D721Med (cell line): ENCODE results near the gene TEX9.

ENCODE experiments used
- DNase-seq: peaks from one replicate; pipeline ENCODE4 v3.0.0; 2011; ENCODE audit warnings: low spot score; ENCODE audit not compliant: insufficient read length
- FAIRE-seq: peaks from 2 replicates; lab custom pipeline; 2011; peaks lifted over from hg19 to GRCh38; lab: Jason Lieb, UNC
- CTCF ChIP-seq: IDR thresholded peaks from 2 replicates; pipeline ENCODE4 v1.5.1; 2012; ENCODE audit warnings: mild to moderate bottlenecking, control low read depth; ENCODE audit not compliant: insufficient read depth; ENCODE audit errors: missing control alignments

Gene TEX9

DNA sequence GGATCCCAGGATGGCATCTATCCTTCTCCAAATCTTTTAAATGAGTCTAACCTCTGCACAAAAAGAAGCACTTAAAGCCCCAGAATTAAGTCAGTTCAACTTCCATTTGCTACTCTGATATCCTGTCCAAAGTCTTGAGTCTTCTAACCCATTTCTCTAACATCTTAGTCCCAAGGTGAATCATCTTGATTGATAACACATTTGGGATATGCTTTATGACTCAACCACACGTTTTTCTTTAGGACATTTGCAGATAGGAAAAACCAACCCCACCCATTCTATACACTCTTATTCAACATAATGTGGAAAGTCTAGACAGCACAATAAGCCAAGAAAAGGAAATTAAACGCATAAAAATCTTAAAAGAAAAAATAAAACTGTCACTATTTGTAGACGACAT lies 18.8 kb upstream of the TEX9 start:
- DNase-seq (no peak), FAIRE-seq (no peak)
- TF ChIP-seq CTCF, result no peak

DNA sequence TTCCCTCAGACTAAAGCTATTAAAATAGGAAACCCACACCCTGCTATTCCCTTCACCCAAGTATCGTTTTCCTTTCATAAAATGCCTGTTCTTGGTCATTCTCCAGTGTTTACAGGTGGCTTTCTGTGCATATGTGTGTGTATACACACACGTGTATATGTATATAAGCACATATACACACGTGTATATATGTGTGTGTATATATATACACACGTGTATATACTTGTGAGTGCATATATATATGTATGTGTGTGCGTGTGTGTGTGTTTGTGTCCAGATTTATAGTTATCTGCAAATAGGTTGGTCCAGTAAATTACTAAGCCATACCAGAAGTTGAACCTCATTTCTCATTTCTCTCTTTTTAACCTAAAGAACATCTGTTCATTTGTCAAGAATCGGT lies 15.7 kb upstream of the TEX9 start:
- no peak for TF ChIP-seq CTCF
- no peak for FAIRE-seq
- DNase-seq, result no peak

DNA sequence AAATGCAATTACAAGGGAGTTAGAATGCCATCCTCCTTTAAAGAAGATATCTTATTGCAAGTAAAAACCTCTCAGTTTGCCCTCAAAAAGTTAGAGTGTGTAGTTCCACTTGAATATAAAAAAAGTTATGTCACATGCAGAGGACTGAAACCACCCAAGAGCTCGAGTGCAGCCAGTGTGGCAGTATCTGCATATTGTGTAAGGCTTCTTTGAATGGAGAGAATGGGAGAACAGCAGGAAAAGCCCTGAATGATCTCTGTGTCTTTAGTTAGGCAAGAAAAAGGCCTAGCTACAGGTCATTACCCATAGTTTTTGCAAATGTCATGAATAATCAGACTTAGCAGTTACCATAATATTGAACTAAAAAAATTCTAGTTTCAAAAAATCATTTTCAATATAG lies 13.9 kb upstream of the TEX9 start:
- no peak for TF ChIP-seq CTCF
- DNase-seq (no peak), FAIRE-seq (no peak)

GRCh38 chr15:56351957-56352506 lies 13.2 kb upstream of the TEX9 start:
- TF ChIP-seq CTCF, result no peak
- FAIRE-seq, result no peak
- no peak for DNase-seq

DNA sequence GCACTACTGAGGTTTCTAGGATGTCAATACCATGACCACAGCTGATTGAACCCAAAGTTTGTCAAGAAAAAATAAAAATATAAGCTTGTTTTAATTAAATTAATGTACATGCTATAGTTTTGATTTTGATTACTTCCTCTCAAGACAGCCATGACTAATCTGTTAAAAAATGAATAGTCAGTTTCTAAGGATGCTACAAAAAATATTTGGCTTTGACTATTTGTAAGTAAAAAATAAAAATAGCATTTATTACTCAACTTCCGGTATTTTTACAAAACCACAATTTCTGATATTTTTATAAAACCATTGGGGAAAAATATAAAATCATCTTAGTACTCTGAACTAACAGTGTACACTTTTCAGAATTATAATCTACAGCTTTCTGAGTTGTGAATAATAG lies 12.1 kb upstream of the TEX9 start:
- FAIRE-seq (no peak), DNase-seq (no peak)
- TF ChIP-seq CTCF, result no peak

DNA sequence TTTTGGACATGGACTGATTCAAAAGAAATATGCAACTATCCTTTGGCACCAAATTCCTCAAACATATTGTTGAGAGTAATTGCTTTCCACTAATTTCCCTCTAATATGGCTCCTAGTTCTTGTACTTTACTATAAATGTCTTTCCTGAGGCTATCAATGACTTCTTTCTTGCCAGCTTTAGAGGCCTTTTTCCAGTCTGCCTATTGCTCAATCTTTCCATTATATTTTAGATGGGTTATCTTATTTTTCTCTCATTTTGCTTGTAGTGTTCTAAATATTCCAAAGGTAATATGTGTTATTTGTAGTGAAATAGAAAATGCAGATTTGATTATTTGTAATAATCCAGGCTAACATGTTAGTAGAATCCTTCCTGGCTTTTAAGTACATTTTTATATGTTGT lies 11.5 kb upstream of the TEX9 start:
- TF ChIP-seq CTCF, result no peak
- FAIRE-seq, result no peak
- DNase-seq, result no peak

DNA sequence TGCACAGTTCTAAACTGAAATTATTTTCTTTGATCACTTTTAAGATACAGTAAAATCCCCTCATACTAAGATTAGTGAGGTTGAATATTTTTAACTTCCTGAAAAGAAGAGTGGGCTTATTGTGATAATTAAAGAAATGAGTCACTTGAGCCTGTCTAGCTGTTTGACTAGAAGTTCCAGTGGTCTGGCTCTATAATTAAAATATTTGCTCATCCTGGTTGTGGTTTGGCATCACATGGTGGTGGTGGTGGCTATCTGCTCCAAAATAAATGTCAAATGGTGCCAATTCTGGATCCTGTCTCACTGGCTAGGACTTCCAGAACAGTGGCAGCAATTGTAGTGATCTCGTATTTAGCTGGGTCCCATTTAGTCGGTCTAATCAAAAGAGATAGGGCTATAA lies 8.6 kb upstream of the TEX9 start:
- FAIRE-seq (no peak), DNase-seq (no peak)
- TF ChIP-seq CTCF, result no peak
